Cerebellar nuclear complex (tissue), 1 donor: ENCODE measurements around the gene NTN3.

Experiments used
- DNase-seq, 2 experiments: peaks; one replicate each; lab custom pipeline; 2025; lab: John Stamatoyannopoulos, UW

Gene NTN3

GRCh38 chr16:2466667-2467527 is 4.2 kb upstream of the NTN3 start:
- no peak for DNase-seq

- peak in 1 of 2 experiments; percentile 11 for DNase-seq
Observed at GRCh38 chr16:2467528-2468232, 3.4 kb upstream of the NTN3 start.

- DNase-seq, result no peak
Observed at GRCh38 chr16:2468233-2468724, 2.8 kb upstream of the NTN3 start.

- no peak for DNase-seq
Observed at GRCh38 chr16:2468725-2469398, 2.2 kb upstream of the NTN3 start.

- DNase-seq, result no peak
Observed at GRCh38 chr16:2469399-2470233, 1.5 kb upstream of the NTN3 start.

- DNase-seq, result no peak
Observed at GRCh38 chr16:2470234-2470601, 879 bp upstream of the NTN3 start.

- DNase-seq, result no peak
Observed at GRCh38 chr16:2470603-2471015, 488 bp upstream of the NTN3 start.

- DNase-seq, result no peak
Observed at GRCh38 chr16:2471653-2472487, 773 bp downstream of the NTN3 start.

GRCh38 chr16:2472488-2472864 is 1.4 kb downstream of the NTN3 start:
- no peak for DNase-seq

- no peak for DNase-seq
Observed at GRCh38 chr16:2472885-2473445, 1.9 kb downstream of the NTN3 start.

- no peak for DNase-seq
Observed at GRCh38 chr16:2473446-2473926, 2.4 kb downstream of the NTN3 start.

GRCh38 chr16:2473999-2474876 is 3.1 kb downstream of the NTN3 start:
- DNase-seq, result no peak

GRCh38 chr16:2474877-2475412 is 3.8 kb downstream of the NTN3 start, which contains the start of gene TBC1D24:
Gene TBC1D24, plus strand, starts transcription at chr16:2475127. Its CDS starts 21,022 bp downstream, at chr16:2496149.
- peak in 1 of 2 experiments; percentile 71 for DNase-seq

- no peak for DNase-seq
Observed at GRCh38 chr16:2475413-2476344, 4.6 kb downstream of the NTN3 start.

- no peak for DNase-seq
Observed at GRCh38 chr16:2476345-2476720, 5.2 kb downstream of the NTN3 start.

- DNase-seq, result no peak
Observed at GRCh38 chr16:2476741-2477140, 5.6 kb downstream of the NTN3 start.

GRCh38 chr16:2477327-2477726 is 6.2 kb downstream of the NTN3 start:
- no peak for DNase-seq

- DNase-seq, result no peak
Observed at GRCh38 chr16:2478279-2478678, 7.2 kb downstream of the NTN3 start.
